Cortex of kidney (tissue), 1 donor: Measurements from ENCODE around the gene ANKUB1.
"Not testable (repeated sequence)": the region's sequence is repeated elsewhere in the genome, so short reads cannot be mapped to it uniquely, and the experiment has no call there.

Experiments
- DNase-seq: peaks from one replicate; lab custom pipeline; 2025; lab: John Stamatoyannopoulos, UW

The ANKUB1 gene, protein sequence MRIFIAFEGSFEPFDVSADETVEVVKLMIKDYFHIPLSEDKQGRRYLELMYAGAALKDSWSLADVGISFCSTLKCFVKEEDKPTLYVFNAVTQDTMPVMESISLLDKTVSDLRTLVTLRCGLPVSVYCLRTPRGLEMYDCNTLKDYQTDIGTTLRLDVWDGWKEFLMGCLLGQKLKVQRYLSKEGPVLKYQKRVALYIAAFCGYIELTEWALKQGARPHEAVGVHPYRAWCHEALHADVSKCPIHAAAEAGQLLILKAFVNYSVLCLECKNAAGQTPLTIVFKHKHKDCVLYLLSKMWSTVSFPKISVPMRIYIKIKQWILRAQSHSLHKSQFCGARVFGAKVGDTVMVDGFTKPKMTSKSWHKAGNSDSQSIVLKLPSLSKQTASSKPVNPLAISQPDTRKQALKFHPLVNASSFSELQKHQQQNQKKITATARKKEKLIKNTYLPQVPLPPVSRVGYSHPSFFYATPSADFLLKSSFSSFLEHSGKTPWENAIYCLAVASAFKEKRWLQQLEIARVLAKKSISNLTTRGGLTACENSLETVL

DNA sequence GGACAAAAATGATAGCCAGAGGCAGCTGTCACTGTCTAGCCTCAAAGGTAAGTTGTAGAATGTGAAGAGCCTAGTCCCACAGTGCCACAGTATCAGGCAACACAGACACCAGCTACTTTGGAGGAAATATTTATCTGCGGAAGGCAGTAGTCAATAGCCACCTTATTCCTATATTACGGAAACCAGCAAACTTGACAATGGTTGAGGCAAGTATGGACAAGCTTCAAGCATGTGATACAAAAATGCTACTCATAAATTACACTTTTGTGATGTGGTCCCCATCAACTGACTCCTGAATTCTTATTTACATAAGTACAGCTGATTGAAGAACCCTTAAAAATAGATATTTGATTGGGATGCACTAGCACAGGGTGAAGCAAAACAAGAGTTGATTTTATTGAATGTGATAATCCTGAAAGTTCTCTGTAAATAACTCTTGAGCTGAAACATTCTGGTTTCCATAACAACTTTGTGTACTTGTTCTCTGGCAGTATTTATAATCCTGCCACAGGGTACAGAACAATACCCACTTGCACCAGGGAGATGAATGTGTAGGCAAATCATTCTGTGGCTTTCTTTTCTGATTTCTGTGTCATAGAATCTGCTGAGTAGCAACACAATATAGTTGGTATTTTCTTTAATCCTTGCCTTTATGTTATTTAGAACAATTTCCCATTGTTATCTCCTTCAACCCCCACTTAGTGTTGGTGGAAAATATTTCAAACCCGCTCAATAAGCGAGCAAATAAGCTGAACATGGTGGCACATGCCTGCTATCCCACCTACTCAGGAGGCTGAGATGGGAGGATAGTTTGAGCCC lies at the start of gene ANKUB1:
TSS of gene ANKUB1 (minus strand) at position 103 of the 819 bp plus-strand sequence. CDS start 188 bp downstream, outside the sequence.
- DNase-seq: no peak

DNA sequence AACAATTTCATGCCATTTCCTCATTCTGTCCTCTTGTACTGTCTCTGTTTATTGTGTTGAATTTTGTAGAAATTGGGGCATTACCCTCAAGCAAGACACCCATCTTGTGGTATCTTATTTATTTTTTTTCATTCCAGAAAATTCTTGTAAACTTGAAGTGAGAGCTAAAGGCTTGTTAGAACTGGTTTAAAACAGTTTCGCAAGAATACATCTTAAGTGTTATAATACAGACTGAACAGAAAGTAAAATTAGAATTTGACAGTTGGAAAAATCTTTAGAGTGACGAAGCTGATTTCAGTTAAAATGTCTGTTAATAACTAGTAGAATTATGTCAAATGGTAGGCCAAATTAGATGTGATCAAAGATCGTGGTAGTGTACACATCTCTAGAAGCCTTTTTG lies 47.5 kb upstream of the ANKUB1 start:
- no peak for DNase-seq

DNA sequence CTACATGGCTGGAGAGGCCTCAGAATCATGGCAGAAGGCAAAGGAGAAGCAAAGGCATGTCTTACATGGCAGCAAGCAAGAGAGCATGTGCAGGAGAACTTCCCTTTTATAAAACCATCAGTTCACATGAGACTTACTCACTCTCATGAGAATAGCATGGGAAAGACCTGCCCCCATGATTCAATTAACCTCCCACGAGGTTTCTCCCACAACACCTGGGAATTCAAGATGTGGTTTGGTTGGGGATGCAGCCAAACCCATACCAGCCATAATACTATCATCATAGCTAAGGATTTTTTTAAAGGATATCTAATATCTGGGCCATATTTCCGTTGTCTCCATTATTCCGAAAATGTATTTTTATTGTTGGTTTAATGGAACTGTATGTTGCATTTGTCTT lies 47.1 kb upstream of the ANKUB1 start:
- not testable (repeated sequence) for DNase-seq

DNA sequence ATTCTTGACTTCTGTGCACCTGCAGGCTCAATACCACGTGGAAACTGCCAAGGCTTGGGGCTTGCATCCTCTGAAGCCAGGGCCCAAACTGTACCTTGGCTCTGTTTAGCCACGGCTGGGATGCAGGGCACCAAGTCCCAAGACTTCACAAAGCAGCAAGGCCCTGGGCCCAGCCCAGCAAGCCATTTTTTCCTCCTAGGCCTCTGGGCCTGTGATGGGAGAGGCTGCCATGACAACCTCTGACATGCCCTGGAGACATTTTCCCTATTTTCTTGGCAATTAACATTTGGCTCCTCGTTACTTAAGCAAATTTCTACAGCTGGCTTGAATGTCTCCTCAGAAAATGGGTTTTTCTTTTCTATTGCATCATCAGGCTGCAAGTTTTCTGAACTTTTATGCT lies 46.1 kb upstream of the ANKUB1 start:
- DNase-seq: not testable (repeated sequence)

DNA sequence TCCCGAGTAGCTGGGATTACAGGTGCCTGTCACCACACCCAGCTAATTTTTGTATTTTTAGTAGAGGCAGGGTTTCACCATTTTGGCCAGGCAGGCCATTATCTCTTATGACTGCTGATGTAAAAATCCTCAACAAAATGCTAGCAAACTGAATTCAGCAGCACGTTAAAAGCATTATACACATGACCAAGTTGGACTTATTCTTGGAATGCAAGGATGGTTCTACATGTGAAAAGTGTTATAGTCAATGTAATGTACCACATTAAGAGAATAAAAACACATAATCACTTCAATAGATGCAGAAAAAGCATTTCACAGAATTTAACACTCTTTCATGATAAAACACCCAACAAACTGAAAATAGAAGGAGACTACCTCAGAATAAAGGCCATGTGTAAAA lies 40.9 kb upstream of the ANKUB1 start:
- no peak for DNase-seq

DNA sequence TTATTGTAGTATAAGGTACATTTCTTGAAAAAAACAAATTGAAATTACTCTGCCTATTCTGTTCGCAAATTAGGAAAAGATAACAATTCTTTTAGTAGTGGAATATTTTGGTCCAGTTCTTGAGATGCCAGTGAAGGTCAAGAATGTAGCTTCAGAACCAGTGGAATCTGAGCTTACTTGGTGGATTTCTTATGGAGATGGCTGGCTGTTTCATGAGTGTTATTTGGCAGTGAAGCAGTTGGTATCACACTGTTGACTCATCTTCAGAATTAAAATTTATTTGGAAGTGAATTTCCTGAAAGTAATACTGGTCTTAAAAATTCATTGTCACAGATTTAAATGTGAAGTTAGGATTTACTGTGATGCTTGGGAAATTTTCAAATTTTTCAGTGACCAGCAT lies 39.7 kb upstream of the ANKUB1 start:
- DNase-seq: no peak

DNA sequence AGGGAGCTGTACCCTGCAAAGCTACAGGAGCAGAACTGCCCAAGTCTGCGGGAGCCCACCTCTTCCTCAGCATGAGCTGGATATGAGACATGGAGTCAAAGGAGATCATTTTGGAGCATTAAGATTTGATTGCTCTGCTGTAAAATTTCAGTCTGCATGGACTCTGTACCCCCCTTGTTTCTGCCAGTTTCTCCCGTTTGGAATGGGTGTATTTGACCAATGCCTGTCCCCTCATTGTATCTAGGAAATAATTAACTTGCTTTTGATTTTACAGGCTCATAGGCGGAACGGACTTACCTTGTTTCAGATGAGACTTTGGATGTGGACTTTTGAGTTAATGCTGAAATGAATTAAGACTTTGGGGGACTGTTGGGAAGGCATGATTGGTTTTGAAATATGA lies 39.0 kb upstream of the ANKUB1 start:
- no peak for DNase-seq

DNA sequence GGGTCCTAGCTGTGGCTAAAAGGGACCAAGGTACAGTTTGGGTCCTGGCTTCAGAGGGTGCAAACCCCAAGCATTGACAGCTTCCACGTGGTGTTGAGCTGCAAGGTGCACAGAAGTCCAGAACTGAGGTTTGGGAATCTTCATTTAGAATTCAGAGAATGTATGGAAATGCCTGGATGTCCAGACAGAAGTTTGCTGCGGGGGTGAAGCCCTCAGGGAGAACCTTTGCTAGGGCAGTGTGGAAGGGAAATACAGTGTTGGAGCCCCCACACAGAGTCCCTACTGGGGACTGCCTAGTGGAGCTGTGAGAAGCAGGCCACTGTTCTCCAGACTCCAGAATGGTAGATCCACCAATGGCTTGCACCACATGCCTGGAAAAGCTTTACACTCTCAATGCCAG lies 38.5 kb upstream of the ANKUB1 start:
- no peak for DNase-seq

DNA sequence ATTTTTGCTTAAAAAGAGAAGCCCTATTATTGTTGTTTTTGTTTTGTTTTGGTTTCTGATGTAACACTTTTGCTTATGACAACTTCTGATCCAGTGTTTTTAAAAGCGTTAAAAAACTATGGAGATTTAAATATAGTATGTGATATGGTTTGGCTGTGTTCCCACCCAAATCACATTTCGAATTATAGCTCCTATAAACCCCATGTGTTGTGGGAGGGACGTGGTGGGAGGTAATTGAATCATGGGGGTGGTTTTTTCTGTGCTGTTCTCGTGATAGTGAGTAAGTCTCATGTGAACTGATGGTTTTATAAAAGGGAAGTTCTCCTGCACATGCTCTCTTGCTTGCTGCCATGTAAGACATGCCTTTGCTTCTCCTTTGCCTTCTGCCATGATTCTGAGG lies 37.3 kb upstream of the ANKUB1 start:
- DNase-seq: not testable (repeated sequence)

DNA sequence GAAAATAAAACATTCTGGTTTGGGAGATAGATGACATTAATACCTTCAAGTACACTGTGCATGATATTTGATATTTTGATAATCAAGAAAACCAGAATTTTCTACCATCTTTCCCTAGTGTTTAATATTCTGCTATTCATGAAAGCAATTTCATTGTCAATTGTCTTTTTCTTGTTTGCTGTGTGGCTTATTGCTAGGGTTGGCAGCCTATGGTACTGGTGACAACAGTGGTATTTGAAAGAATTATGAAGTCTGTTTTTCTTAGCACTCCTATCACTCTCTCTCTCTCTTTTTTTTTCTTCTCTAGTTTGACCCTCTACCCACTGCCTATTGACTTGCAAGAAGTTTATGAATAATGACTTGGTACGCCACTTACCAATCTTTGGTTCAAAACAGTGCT lies 36.0 kb upstream of the ANKUB1 start:
- no peak for DNase-seq

DNA sequence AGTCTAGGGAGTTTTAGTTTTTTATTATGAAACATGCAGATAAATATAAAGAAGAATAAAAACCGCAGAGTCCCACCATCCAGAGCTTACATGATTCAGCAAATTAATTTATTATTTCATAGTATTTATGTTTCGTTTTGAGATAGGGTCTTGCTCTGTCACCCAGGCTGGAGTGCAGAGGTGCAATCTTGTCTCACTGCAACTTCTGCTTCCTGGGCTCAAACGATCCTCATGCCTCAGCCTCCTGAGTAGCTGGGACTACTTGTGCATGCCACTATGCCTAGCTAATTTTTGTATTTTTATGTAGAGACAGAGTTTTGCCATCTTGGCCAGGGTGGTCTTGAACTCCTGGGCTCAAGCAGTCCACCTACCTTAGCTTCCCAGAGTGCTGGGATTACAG lies 34.3 kb upstream of the ANKUB1 start:
- no peak for DNase-seq

DNA sequence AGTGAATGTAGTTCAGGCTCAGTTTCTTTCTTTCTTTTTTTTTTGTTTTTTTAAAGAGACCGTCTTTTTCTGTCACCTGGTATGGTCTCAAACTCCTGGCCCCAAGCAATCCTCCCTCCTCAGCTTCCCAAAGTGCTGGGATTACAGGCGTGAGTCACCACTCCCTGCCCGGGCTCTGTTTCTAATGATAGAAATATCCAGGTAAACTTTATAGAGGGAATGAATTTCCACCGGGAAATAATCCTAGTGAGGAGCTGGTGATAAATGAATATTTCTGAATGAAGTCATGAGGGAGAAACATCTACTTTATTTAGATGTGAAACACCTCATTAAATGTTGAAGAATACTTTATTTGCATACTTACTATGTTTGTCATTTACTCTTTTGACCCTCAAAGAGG lies 27.8 kb upstream of the ANKUB1 start:
- DNase-seq: no peak

DNA sequence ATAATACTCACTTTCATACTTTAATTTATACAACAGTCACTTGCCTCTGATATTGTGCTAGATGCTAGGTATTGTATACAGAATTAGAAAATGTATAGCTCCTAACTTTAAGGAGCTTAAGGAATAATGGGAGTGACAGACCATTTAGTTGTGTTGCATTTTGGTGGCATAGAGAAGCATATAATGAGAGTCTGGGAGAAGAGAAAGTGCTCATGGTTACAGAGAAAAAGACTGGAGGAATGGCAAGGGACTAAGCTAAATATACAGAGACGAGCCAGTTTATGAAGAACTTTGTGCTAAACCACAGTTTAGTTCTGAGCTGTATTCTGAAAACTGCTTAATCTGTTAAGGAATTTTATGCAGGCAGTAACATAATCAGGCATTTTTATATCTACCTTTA lies 27.1 kb upstream of the ANKUB1 start:
- no peak for DNase-seq

DNA sequence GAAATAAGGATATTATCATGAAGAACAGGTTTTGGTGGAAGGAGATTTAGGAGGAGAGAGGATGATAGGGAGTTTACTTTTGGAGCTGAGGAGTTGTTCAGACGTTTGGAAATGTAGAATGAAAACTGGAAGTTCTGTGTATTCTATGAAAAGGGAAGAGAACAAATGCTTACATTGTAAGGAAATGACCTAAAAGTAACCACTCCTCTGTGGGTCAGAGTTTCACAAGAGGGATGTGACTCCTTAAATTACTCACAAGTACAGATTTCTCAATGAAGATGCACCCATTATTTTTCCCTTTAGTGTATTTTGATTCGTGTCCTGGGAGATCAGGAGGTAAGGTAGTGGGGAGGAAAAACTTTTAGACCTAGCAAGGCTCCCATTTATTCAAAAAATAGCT lies 24.6 kb upstream of the ANKUB1 start:
- DNase-seq: no peak

DNA sequence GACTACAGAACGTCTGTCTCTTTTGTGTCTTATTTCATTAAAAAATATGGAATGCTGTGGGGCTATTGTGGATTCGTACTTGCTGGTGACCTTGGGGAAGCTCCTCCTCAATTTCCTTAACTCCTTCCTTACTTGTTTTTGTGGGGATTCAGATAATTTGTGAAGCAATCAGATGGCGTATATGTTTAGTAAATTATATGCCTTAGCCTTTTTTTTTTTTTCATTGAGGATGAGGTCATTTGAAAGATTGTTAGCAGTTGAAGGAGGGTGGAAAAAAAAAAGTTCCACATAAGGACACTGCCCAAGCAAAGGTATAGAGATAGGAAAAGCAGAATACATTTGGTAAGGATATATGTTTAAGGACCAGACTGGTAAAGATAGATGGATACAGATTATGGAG lies 24.0 kb upstream of the ANKUB1 start:
- DNase-seq: no peak

DNA sequence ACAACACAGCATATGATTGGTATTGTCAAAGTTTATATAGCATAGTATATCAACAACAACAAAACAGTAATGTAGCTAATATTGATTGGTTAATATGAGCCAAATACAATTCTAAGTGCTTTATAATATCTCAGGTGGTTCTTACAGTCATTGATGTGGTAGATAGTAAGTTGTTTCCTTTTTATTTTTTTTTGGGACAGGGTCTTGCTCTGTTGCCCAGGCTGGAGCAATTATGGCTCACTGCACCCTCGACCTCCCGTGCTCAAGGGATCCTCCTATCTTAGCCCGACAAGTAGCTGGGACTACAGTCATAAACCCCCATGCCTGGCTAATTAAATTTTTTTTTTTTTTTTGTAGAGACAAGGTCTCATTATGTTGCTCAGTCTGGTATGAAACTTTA lies 23.4 kb upstream of the ANKUB1 start:
- DNase-seq: no peak

DNA sequence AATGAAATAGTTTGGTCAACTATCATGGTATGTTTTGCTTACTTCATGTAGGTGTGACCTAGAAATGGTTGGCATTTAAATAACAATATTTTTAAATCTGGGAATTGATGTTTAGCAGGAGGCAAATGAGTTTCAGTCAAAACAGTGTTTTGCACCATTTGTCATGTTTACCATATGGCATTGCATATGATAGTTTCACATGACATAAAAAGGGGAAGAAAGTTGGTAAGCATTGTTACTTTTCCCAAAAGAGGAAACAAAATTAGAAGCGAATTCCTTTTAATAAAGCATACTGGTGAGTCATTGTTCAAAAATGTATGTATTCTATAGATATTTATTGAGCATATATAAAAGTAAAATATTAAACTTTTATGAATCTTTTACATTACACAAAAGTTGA lies 23.0 kb upstream of the ANKUB1 start:
- no peak for DNase-seq

DNA sequence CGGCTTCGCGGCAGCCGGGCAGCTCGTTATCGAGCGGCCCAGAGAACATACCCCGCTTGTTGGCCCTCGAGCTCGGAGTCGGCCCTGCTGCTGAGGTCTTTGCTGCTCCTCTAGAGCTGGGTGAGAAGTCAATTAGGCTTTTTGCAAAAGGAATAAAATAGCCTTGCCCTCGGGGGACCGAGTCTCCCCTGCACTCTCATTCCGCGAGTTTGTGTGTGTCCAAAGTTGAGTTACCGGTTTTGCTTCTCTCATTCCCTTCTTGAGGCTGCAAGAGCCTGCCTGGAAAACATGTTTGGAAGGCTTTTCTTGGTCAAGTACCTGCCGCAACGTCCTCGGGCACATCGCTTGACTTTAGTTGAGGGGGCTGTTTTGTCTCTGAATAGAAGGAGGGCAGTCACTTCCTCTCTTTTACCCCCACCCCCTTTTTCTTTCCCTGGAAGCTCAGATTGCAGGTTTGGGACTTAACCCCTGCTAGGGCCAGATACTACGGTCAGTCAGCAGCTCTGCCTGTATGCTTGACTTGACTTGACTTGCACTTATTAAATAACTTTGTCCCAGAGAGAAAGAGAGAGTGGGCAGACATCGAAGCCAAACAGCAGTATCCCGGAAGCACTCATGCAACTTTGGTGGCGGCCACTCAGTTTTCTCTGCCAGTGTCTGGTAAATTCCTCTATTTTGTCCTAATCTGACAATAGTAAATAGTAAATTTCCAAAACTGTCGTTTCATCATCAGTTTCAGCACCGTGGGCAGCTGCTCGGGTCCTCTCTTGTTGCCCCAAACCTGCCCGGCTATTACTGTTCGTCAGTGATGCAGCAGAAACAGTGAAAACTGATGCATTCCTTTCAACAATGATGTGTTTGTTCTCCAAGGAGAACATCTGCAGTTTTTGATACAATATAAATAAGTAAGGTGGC lies 21.3 kb upstream of the ANKUB1 start:
- no peak for DNase-seq

DNA sequence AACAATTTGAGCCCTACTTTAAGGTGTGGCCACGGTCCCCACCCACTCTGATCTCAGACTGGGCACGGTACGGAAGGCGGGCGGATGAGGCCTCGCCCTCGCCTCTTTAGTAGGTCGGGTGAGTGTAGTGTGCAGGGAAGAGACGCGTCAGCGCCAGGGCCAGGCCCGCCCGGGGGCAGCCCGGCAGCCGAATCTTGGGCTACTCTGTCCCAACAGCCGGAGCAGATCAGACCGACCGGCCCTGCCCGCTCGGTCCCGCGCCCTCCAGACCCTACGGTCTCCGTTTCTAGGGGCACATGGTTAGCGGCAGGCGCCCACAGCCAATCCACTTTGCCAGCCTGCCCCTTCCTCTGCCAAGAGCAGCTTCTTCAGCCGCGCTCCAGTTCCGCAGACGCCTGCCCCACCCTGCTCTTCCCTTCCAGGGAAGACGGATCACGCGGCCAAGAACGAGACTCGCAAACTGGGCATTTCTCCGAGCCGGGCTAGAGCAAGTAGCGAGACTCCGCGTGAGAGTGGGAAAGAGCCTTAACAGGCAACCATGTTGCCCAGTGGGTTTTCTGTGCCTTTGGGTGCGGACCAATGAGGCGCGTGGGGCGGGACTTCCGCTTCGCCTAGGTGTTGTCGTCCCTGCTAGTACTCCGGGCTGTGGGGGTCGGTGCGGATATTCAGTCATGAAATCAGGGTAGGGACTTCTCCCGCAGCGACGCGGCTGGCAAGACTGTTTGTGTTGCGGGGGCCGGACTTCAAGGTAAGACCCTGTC lies 20.4 kb upstream of the ANKUB1 start, which contains the start of gene RNF13:
TSS of gene RNF13 (plus strand) at position 610 of the 761 bp plus-strand sequence. CDS start 32,812 bp downstream, outside the sequence.
- DNase-seq: peak; percentile 45

DNA sequence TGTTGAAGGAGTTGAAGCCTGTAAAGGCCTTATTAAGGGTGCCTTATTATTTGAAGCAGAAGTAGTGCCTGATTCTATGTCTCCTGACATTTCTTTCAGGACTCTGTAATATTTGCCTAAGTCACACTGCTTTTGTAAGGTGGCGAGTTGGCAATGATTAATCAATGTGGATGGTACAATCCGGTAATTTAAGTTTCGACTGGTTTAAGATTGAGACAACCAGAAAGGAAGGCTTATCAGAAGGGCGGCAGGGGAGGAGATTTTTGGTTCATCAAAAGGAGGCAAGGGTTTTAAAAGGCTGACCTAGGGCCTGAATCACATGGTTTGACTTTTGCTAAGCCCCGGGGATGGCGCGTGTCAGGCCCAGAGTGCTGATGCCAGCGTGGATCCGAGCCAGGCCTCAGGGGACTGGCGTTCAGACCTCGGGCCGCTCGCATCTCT lies 19.8 kb upstream of the ANKUB1 start:
- no peak for DNase-seq

DNA sequence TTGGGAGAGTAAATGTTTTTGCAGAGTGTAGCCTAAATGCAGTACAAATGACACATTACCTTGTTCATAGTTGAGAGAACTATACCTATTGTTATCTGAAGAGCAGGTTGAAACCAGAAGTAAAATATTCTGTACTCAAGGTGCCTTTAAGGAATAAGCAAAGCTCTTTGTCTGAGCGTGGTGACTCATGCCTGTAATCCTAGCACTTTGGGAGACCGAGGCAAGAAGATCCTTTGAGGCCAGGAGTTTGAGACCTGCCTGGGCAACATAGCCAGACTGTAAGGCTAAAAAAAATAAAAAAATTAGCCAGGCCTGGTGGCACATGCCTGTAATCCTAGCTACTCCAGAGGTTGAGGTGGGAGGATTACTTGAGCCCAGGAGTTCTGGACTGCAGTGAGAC lies 18.5 kb upstream of the ANKUB1 start:
- DNase-seq: no peak
